Liver (tissue), 9 donors: Measurements from ENCODE around the gene SYNGR4. TPM values are rescaled to one million over a fixed set of nuclear protein-coding genes. Genes with fewer than 3 reads are reported as not detected.
A peak's percentile ranks its signal among the peaks of the same experiment; 100 is the strongest.

Source experiments
- DNase-seq: peaks from one replicate; pipeline ENCODE4 v3.0.0-alpha.2; 2017; ENCODE audit warnings: low spot score
- H3K27ac ChIP-seq, 2 donors: one replicate each; pipeline ENCODE4 v1.7.0; 2013; ENCODE audit warnings: inconsistent platforms in 2 of 2, low read length in 2 of 2, control low read depth in 1 of 2, low read depth in 1 of 2, mild to moderate bottlenecking in 1 of 2
- H3K27me3 ChIP-seq, 4 donors: one replicate each; pipeline versions ENCODE4 v1.6.1 to v1.7.0; 2013; ENCODE audit warnings: low read length in 3 of 4, inconsistent platforms in 1 of 4, mild to moderate bottlenecking in 1 of 4, moderate library complexity in 1 of 4; ENCODE audit not compliant: control insufficient read depth in 4 of 4, insufficient read depth in 4 of 4
- H3K36me3 ChIP-seq, 4 donors: one replicate each; pipeline versions ENCODE4 v1.6.1 to v1.7.0; 2013; ENCODE audit warnings: low read length in 3 of 4, mild to moderate bottlenecking in 3 of 4, low read depth in 1 of 4, moderate library complexity in 1 of 4; ENCODE audit not compliant: control insufficient read depth in 4 of 4, insufficient read depth in 3 of 4
- H3K4me1 ChIP-seq, 4 donors: one replicate each; pipeline versions ENCODE4 v1.6.1 to v1.7.0; 2013; ENCODE audit warnings: low read length in 3 of 4, mild to moderate bottlenecking in 3 of 4, moderate library complexity in 1 of 4; ENCODE audit not compliant: control insufficient read depth in 4 of 4, insufficient read depth in 4 of 4
- H3K4me3 ChIP-seq, 3 donors: one replicate each; pipeline versions ENCODE4 v1.6.1 to v1.7.0; 2013; ENCODE audit warnings: low read length in 3 of 3, control low read depth in 1 of 3, low read depth in 1 of 3, mild to moderate bottlenecking in 1 of 3
- H3K9ac ChIP-seq, 2 donors: one replicate each; pipeline ENCODE4 v1.7.0; 2013; ENCODE audit warnings: low read length in 2 of 2, mild to moderate bottlenecking in 2 of 2, moderate library complexity in 2 of 2, control low read depth in 1 of 2, low read depth in 1 of 2
- H3K9me3 ChIP-seq, 4 donors: one replicate each; pipeline versions ENCODE4 v1.6.1 to v1.7.0; 2013; ENCODE audit warnings: low read length in 3 of 4; ENCODE audit not compliant: control insufficient read depth in 4 of 4
- CTCF ChIP-seq: fragments of 150-350 bp; IDR thresholded peaks from 2 replicates; pipeline ENCODE4 v1.5.1; 2017; ENCODE audit warnings: improper control_type of control experiment, low read depth, low read length; ENCODE audit not compliant: missing input control
- EGR1 ChIP-seq, 2 donors: IDR thresholded peaks; 2 replicates each; pipeline ENCODE4 v1.6.1; 2016 to 2018; ENCODE audit warnings: antibody characterized with exemption in 2 of 2, low read depth in 2 of 2
- FOXA1 ChIP-seq: IDR thresholded peaks from 2 replicates; pipeline ENCODE4 v1.6.1; 2016; ENCODE audit warnings: antibody characterized with exemption
- FOXA2 ChIP-seq: IDR thresholded peaks from 2 replicates; pipeline ENCODE4 v1.6.1; 2016; ENCODE audit warnings: antibody characterized with exemption
- GABPA ChIP-seq, 2 donors: IDR thresholded peaks in 1 of 2; conservative IDR thresholded peaks in 1 of 2; 2 replicates each; pipeline ENCODE4 v1.6.1; 2016; ENCODE audit warnings: antibody characterized with exemption in 2 of 2, mild to moderate bottlenecking in 1 of 2, moderate library complexity in 1 of 2
- JUND ChIP-seq, 2 donors: IDR thresholded peaks; 2 replicates each; pipeline ENCODE4 v1.6.1; 2016; ENCODE audit warnings: antibody characterized with exemption in 2 of 2
- MAX ChIP-seq: IDR thresholded peaks from 2 replicates; pipeline ENCODE4 v1.6.1; 2016; ENCODE audit warnings: antibody characterized with exemption
- NR2F2 ChIP-seq: IDR thresholded peaks from 2 replicates; pipeline ENCODE4 v1.6.1; 2016; ENCODE audit warnings: antibody characterized with exemption
- RAD21 ChIP-seq, 2 donors: IDR thresholded peaks; 2 replicates each; pipeline ENCODE4 v1.6.1; 2016; ENCODE audit warnings: antibody characterized with exemption in 2 of 2, mild to moderate bottlenecking in 2 of 2
- REST ChIP-seq: IDR thresholded peaks from 2 replicates; pipeline ENCODE4 v1.6.1; 2016; ENCODE audit warnings: antibody characterized with exemption, mild to moderate bottlenecking
- RXRA ChIP-seq, 2 donors: IDR thresholded peaks; 2 replicates each; pipeline ENCODE4 v1.6.1; 2017 to 2018; ENCODE audit warnings: antibody characterized with exemption in 2 of 2, mild to moderate bottlenecking in 1 of 2
- YY1 ChIP-seq: IDR thresholded peaks from 2 replicates; pipeline ENCODE4 v1.6.1; 2016; ENCODE audit warnings: antibody characterized with exemption, mild to moderate bottlenecking
- ZBTB33 ChIP-seq: IDR thresholded peaks from 2 replicates; pipeline ENCODE4 v1.6.1; 2016; ENCODE audit warnings: antibody characterized with exemption
- WGBS: extraction: QIAGEN DNeasy Blood & Tissue Kit; methylation state at CpG from one replicate; pipeline ENCODE4 v1.1.7; 2013; 5-methylcytosine and 5-hydroxymethylcytosine counted together
- polyA plus RNA-seq, 2 donors: library from polyadenylated mRNA; stranded (reverse) in 1 of 2; unstranded in 1 of 2; fragments of 200-250 nt in 1 of 2; fragments of >200 nt in 1 of 2; fragmentation: Nextera tagmentation in 1 of 2; extraction: Ambion mirVana in 1 of 2; gene quantifications; one replicate each; pipeline versions ENCODE4 v1.2.1 to v1.2.3, GENCODE V29; 2013 to 2015
- total RNA-seq, 2 donors: library from RNA; depleted of rRNA; stranded (reverse); fragments of >200 nt; gene quantifications; one replicate each; pipeline ENCODE4 v1.2.3, GENCODE V29; 2014
- donor health status: healthy.
- donor health status: healthy.
- donor health status: healthy.
- donor health status: healthy.
- donor health status: healthy.

SYNGR4 gene
- total and polyA plus RNA-seq, 4 donors, result 0.09 TPM; not detected in 3

GRCh38 chr19:48415806-48416221, 51.6 kb downstream of the SYNGR4 start:
- Histone ChIP-seq H3K36me3 (no peaks in the 10 kb centered on the region), H3K27ac (no peak overlapping the region), H3K9ac (no peak overlapping the region), H3K27me3 (no peaks in the 10 kb centered on the region), H3K9me3 (no peaks in the 10 kb centered on the region), H3K4me3 (peak overlapping the region in 1 of 3 donors; percentile 15), H3K4me1 (peaks cover 3 to 7% (median 5%) of the 10 kb centered on the region in 4 donors)
- no peak for TF ChIP-seq EGR1 (IDR thresholded peaks at IDR 0.05; ENCODE audit: low read depth in 2 of 2)
- TF ChIP-seq GABPA (IDR thresholded peaks at IDR 0.05 in 1 of 2, conservative IDR thresholded peaks at IDR 0.05 in 1 of 2), result no peak
- no peak for TF ChIP-seq MAX
- no peak for TF ChIP-seq YY1
- no peak for TF ChIP-seq RXRA (IDR thresholded peaks at IDR 0.05)
- no peak for DNase-seq
- 38% methylated on average over 30 of the region's 30 CpGs for WGBS

GRCh38 chr19:48417421-48417820, 53.3 kb downstream of the SYNGR4 start:
- Histone ChIP-seq H3K36me3 (no peaks in the 10 kb centered on the region), H3K9ac (no peak overlapping the region), H3K27me3 (no peaks in the 10 kb centered on the region), H3K9me3 (no peaks in the 10 kb centered on the region), H3K27ac (no peak overlapping the region), H3K4me1 (peaks cover 3 to 7% (median 5%) of the 10 kb centered on the region in 4 donors), H3K4me3 (no peak overlapping the region)
- WGBS, result 63% methylated on average over 7 of the region's 7 CpGs
- DNase-seq, result no peak
- TF ChIP-seq EGR1 (IDR thresholded peaks at IDR 0.05; ENCODE audit: low read depth in 2 of 2) (no peak), REST (no peak), GABPA (IDR thresholded peaks at IDR 0.05 in 1 of 2, conservative IDR thresholded peaks at IDR 0.05 in 1 of 2) (no peak), RAD21 (IDR thresholded peaks at IDR 0.05) (no peak), NR2F2 (no peak), MAX (no peak), ZBTB33 (no peak), JUND (IDR thresholded peaks at IDR 0.05) (no peak)

GRCh38 chr19:48418317-48419064, 54.3 kb downstream of the SYNGR4 start:
- H3K27ac ChIP-seq, result no peak overlapping the region
- H3K4me3 ChIP-seq, result no peak overlapping the region
- H3K9me3 ChIP-seq, result no peaks in the 10 kb centered on the region
- no peaks in the 10 kb centered on the region for H3K36me3 ChIP-seq
- H3K4me1 ChIP-seq, result peaks cover 3 to 7% (median 5%) of the 10 kb centered on the region in 4 donors
- DNase-seq, result no peak
- H3K9ac ChIP-seq, result no peak overlapping the region
- H3K27me3 ChIP-seq, result no peaks in the 10 kb centered on the region
- WGBS, result 90% methylated on average over 6 of the region's 6 CpGs
- TF ChIP-seq FOXA1 (no peak), MAX (no peak), YY1 (no peak), CTCF (no peak), REST (no peak), GABPA (IDR thresholded peaks at IDR 0.05 in 1 of 2, conservative IDR thresholded peaks at IDR 0.05 in 1 of 2) (no peak), FOXA2 (no peak), NR2F2 (no peak)
